GM12878 (cell line): ENCODE data around the gene DDX21. TPM values are rescaled to one million over a fixed set of nuclear protein-coding genes. Genes with fewer than 3 reads are reported as not detected.

Source experiments
- BACH1 ChIP-seq: fragments of 450-650 bp; IDR thresholded peaks from 2 replicates; pipeline ENCODE4 v1.6.1; 2017; ENCODE audit warnings: mild to moderate bottlenecking, borderline replicate concordance
- CBFB ChIP-seq: IDR thresholded peaks from 2 replicates; pipeline ENCODE4 v1.6.1; 2016; ENCODE audit warnings: antibody characterized with exemption, low read depth
- CHD4 ChIP-seq: fragments of 200-600 bp; sonication (generic); IDR thresholded peaks from 2 replicates; pipeline ENCODE4 v1.6.1; 2016; ENCODE audit warnings: mild to moderate bottlenecking
- HCFC1 ChIP-seq: fragments of 150-350 bp; IDR thresholded peaks from 2 replicates; pipeline ENCODE4 v1.6.1; 2014; ENCODE audit warnings: low read length
- KDM1A ChIP-seq: fragments of 200-600 bp; sonication (generic); IDR thresholded peaks from 2 replicates; pipeline ENCODE4 v1.6.1; 2016; ENCODE audit warnings: borderline replicate concordance
- NRF1 ChIP-seq: conservative IDR thresholded peaks from 2 replicates; pipeline ENCODE4 v1.6.1; 2011; ENCODE audit warnings: mild to moderate bottlenecking, low read depth, low read length, improper control_type of control experiment
- PAX8 ChIP-seq: fragments of 450-650 bp; IDR thresholded peaks from 2 replicates; pipeline ENCODE4 v1.6.1; 2017; ENCODE audit warnings: mild to moderate bottlenecking, moderate library complexity
- RAD21 ChIP-seq: IDR thresholded peaks from 2 replicates; pipeline ENCODE4 v1.6.1; 2011; ENCODE audit warnings: mild to moderate bottlenecking, low read depth, low read length, moderate library complexity; ENCODE audit not compliant: insufficient read depth
- RAD51 ChIP-seq: fragments of 450-650 bp; IDR thresholded peaks from 2 replicates; pipeline ENCODE4 v1.6.1; 2016; ENCODE audit warnings: moderate library complexity, mild to moderate bottlenecking, inconsistent platforms
- TCF12 ChIP-seq: IDR thresholded peaks from 2 replicates; pipeline ENCODE4 v1.6.1; 2011; ENCODE audit warnings: low read depth, mild to moderate bottlenecking, low read length
- ZNF622 ChIP-seq: fragments of 450-650 bp; IDR thresholded peaks from 2 replicates; pipeline ENCODE4 v1.6.1; 2017; ENCODE audit warnings: mild to moderate bottlenecking, inconsistent platforms
- ZZZ3 ChIP-seq: IDR thresholded peaks from 2 replicates; pipeline ENCODE4 v1.6.1; 2011; ENCODE audit warnings: low read depth; ENCODE audit not compliant: control insufficient read depth, insufficient read length
- polyA plus RNA-seq, 11 experiments: library from polyadenylated mRNA; depleted of rRNA in 4 of 11; unstranded in 6 of 11; stranded (reverse) in 5 of 11; fragments of >200 nt; fragmentation: Nextera tagmentation in 4 of 11; fragmentation: Illumina TruSeq in 1 of 11; extraction: Ambion mirVana in 4 of 11; extraction: Trizol in 1 of 11; gene quantifications; 1 replicate in 1 of 11; 2 replicates in 10 of 11; pipeline versions ENCODE4 v1.2.1 to v1.2.3, GENCODE V29; 2011 to 2016; ENCODE audit warnings: inconsistent platforms in 2 of 11, missing spikeins in 2 of 11, low read depth in 1 of 11
- total RNA-seq, 4 experiments: library from RNA; depleted of rRNA in 3 of 4; stranded (reverse); fragments of >200 nt in 3 of 4; fragmentation: Illumina TruSeq in 1 of 4; extraction: Trizol in 1 of 4; gene quantifications; 2 replicates each; pipeline versions ENCODE4 v1.2.1 to v1.2.3, GENCODE V29; 2013 to 2021
- TF ChIP-seq, protein P1 (sequence below): fragments of 450-650 bp; conservative IDR thresholded peaks from 2 replicates; pipeline ENCODE4 v1.6.1; 2017; ENCODE audit warnings: mild to moderate bottlenecking, moderate library complexity
- TF ChIP-seq, protein P2 (sequence below): IDR thresholded peaks from 2 replicates; pipeline ENCODE4 v1.6.1; 2011; ENCODE audit warnings: mild to moderate bottlenecking, low read depth, low read length, moderate library complexity; ENCODE audit not compliant: insufficient replicate concordance
- TF ChIP-seq, protein P3 (sequence below): fragments of 450-650 bp; IDR thresholded peaks from 2 replicates; pipeline ENCODE4 v1.6.1; 2016; ENCODE audit warnings: mild to moderate bottlenecking, moderate library complexity, borderline replicate concordance
- TF ChIP-seq, protein P4 (sequence below): IDR thresholded peaks from 2 replicates; pipeline ENCODE4 v1.6.1; 2012; ENCODE audit warnings: low read depth, low read length, improper control_type of control experiment
- TF ChIP-seq, protein P5 (sequence below): fragments of 450-650 bp; IDR thresholded peaks from 2 replicates; pipeline ENCODE4 v1.6.1; 2017; ENCODE audit warnings: mild to moderate bottlenecking, low read depth, inconsistent platforms; ENCODE audit not compliant: poor library complexity, severe bottlenecking
- TF ChIP-seq, protein P6 (sequence below): fragments of 450-650 bp; IDR thresholded peaks from 2 replicates; pipeline ENCODE4 v1.6.1; 2016; ENCODE audit warnings: mild to moderate bottlenecking

The DDX21 gene
- total and polyA plus RNA-seq, 10 of the 15 experiments (the other 5 are each of a cell fraction or from before 2014, with no cell fraction given): 41.1 to 182 (median 116) TPM

DNA sequence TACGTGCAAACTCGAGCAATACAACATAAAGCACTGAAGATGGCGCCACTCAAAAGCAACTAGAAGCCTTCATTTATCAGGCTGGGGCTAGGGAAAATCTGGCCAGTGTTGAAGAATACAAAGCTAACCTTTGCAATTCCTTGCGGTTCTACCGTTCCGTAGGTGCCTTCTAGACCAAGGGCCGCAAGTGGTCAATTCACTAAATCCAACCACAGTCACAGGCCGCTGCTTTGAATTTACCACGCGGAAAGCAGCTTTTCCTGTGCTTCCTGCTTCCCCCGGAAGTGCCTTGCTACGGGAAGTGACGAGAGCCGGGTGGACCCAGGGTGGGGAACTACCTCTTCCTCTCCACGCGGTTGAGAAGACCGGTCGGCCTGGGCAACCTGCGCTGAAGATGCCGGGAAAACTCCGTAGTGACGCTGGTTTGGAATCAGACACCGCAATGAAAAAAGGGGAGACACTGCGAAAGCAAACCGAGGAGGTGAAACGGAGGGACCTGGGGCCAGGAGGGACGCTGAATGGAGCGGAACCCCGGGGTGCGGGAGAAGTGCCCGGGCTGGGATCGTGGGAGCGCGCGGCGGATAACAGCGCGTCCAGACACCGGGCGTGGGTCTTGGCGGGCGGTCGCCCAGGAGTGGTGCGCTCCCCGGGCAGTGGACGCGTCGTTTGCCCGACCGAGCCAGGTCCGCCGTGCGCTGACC, at the start of gene DDX21 (continued):
- no peak for TF ChIP-seq CHD4
- TF ChIP-seq, protein P1, sequence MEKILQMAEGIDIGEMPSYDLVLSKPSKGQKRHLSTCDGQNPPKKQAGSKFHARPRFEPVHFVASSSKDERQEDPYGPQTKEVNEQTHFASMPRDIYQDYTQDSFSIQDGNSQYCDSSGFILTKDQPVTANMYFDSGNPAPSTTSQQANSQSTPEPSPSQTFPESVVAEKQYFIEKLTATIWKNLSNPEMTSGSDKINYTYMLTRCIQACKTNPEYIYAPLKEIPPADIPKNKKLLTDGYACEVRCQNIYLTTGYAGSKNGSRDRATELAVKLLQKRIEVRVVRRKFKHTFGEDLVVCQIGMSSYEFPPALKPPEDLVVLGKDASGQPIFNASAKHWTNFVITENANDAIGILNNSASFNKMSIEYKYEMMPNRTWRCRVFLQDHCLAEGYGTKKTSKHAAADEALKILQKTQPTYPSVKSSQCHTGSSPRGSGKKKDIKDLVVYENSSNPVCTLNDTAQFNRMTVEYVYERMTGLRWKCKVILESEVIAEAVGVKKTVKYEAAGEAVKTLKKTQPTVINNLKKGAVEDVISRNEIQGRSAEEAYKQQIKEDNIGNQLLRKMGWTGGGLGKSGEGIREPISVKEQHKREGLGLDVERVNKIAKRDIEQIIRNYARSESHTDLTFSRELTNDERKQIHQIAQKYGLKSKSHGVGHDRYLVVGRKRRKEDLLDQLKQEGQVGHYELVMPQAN: peak; percentile 99
- TF ChIP-seq, protein P2, sequence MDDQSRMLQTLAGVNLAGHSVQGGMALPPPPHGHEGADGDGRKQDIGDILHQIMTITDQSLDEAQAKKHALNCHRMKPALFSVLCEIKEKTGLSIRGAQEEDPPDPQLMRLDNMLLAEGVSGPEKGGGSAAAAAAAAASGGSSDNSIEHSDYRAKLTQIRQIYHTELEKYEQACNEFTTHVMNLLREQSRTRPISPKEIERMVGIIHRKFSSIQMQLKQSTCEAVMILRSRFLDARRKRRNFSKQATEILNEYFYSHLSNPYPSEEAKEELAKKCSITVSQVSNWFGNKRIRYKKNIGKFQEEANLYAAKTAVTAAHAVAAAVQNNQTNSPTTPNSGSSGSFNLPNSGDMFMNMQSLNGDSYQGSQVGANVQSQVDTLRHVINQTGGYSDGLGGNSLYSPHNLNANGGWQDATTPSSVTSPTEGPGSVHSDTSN: no peak
- peak; percentile 19; the same call in 1 of the 2 replicates for TF ChIP-seq ZNF622
- TF ChIP-seq KDM1A: no peak
- no peak for TF ChIP-seq TCF12
- TF ChIP-seq CBFB: peak; percentile 83
- no peak for TF ChIP-seq RAD51
- no peak for TF ChIP-seq ZZZ3
- TF ChIP-seq NRF1: no peak
- TF ChIP-seq, protein P3, sequence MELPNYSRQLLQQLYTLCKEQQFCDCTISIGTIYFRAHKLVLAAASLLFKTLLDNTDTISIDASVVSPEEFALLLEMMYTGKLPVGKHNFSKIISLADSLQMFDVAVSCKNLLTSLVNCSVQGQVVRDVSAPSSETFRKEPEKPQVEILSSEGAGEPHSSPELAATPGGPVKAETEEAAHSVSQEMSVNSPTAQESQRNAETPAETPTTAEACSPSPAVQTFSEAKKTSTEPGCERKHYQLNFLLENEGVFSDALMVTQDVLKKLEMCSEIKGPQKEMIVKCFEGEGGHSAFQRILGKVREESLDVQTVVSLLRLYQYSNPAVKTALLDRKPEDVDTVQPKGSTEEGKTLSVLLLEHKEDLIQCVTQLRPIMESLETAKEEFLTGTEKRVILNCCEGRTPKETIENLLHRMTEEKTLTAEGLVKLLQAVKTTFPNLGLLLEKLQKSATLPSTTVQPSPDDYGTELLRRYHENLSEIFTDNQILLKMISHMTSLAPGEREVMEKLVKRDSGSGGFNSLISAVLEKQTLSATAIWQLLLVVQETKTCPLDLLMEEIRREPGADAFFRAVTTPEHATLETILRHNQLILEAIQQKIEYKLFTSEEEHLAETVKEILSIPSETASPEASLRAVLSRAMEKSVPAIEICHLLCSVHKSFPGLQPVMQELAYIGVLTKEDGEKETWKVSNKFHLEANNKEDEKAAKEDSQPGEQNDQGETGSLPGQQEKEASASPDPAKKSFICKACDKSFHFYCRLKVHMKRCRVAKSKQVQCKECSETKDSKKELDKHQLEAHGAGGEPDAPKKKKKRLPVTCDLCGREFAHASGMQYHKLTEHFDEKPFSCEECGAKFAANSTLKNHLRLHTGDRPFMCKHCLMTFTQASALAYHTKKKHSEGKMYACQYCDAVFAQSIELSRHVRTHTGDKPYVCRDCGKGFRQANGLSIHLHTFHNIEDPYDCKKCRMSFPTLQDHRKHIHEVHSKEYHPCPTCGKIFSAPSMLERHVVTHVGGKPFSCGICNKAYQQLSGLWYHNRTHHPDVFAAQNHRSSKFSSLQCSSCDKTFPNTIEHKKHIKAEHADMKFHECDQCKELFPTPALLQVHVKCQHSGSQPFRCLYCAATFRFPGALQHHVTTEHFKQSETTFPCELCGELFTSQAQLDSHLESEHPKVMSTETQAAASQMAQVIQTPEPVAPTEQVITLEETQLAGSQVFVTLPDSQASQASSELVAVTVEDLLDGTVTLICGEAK: peak; percentile 97
- TF ChIP-seq, protein P4, sequence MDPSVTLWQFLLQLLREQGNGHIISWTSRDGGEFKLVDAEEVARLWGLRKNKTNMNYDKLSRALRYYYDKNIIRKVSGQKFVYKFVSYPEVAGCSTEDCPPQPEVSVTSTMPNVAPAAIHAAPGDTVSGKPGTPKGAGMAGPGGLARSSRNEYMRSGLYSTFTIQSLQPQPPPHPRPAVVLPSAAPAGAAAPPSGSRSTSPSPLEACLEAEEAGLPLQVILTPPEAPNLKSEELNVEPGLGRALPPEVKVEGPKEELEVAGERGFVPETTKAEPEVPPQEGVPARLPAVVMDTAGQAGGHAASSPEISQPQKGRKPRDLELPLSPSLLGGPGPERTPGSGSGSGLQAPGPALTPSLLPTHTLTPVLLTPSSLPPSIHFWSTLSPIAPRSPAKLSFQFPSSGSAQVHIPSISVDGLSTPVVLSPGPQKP: peak; percentile 39; the same call in 1 of the 2 replicates
- peak; percentile 37; the same call in 1 of the 2 replicates for TF ChIP-seq HCFC1
- TF ChIP-seq, protein P5, sequence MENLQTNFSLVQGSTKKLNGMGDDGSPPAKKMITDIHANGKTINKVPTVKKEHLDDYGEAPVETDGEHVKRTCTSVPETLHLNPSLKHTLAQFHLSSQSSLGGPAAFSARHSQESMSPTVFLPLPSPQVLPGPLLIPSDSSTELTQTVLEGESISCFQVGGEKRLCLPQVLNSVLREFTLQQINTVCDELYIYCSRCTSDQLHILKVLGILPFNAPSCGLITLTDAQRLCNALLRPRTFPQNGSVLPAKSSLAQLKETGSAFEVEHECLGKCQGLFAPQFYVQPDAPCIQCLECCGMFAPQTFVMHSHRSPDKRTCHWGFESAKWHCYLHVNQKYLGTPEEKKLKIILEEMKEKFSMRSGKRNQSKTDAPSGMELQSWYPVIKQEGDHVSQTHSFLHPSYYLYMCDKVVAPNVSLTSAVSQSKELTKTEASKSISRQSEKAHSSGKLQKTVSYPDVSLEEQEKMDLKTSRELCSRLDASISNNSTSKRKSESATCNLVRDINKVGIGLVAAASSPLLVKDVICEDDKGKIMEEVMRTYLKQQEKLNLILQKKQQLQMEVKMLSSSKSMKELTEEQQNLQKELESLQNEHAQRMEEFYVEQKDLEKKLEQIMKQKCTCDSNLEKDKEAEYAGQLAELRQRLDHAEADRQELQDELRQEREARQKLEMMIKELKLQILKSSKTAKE: peak; percentile 39
- no peak for TF ChIP-seq PAX8
- peak; percentile 53 for TF ChIP-seq RAD21
- TF ChIP-seq, protein P6, sequence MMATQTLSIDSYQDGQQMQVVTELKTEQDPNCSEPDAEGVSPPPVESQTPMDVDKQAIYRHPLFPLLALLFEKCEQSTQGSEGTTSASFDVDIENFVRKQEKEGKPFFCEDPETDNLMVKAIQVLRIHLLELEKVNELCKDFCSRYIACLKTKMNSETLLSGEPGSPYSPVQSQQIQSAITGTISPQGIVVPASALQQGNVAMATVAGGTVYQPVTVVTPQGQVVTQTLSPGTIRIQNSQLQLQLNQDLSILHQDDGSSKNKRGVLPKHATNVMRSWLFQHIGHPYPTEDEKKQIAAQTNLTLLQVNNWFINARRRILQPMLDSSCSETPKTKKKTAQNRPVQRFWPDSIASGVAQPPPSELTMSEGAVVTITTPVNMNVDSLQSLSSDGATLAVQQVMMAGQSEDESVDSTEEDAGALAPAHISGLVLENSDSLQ: peak; percentile 37; the same call in 1 of the 2 replicates
- TF ChIP-seq BACH1: peak; percentile 64; the same call in 1 of the 2 replicates
